ENCODE results near the gene CD276.
A peak's percentile ranks its signal among the peaks of the same experiment; 100 is the strongest.
"Not testable (repeated sequence)": the region's sequence is repeated elsewhere in the genome, so short reads cannot be mapped to it uniquely, and the experiment has no call there.

CD276 gene

DNA sequence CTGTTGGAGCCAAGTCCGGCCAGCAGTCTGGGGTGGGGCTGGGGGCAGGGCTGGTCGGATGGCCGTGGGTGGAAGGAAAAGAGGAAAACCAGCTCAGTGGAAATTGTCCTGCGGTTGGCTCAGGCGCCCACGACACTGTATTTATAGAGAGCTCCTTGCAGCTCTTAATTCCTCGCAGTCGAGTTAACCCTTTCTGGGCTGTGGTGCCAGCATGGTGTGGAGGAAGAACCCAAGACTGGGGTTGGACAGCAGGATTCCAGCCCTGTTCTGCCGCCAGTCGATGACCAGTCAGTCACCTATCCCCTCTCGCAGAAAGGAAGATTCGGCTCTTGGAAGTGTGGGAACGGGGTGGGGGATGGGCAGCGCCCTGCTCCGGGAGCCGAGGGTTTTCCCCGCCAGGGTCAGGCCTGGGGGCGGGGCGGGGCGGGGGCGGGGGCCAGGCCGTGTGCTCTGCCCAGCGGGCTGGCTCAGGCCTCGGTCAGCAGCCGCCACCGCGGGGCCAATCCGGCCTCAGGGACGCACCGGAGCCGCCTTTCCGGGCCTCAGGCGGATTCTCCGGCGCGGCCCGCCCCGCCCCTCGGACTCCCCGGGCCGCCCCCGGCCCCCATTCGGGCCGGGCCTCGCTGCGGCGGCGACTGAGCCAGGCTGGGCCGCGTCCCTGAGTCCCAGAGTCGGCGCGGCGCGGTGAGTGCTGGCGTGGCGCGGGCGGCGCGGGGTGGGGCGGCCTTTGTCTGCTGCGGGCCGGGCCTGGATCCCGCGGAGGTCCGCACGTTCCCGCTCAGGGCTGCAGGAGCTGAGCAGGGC, at the start of gene CD276:
CD276 (plus strand) TSS at position 607 of the 804 bp plus-strand sequence. CDS start 15,257 bp downstream, outside the sequence.
- no peaks in the 10 kb centered on the region for H3K9me3 Mint-ChIP-seq
- peaks cover 20% of the 10 kb centered on the region for H3K4me1 Mint-ChIP-seq (ENCODE audit: low read depth)
- no peaks in the 10 kb centered on the region for H3K36me3 Mint-ChIP-seq (ENCODE audit: low read depth)
- peaks cover 59% of the 10 kb centered on the region for H3K27me3 Mint-ChIP-seq
- peak within 1 kb of the TSS; percentile 78 for H3K4me3 Mint-ChIP-seq
- H3K27ac Mint-ChIP-seq = no peak within 1 kb of the TSS

DNA sequence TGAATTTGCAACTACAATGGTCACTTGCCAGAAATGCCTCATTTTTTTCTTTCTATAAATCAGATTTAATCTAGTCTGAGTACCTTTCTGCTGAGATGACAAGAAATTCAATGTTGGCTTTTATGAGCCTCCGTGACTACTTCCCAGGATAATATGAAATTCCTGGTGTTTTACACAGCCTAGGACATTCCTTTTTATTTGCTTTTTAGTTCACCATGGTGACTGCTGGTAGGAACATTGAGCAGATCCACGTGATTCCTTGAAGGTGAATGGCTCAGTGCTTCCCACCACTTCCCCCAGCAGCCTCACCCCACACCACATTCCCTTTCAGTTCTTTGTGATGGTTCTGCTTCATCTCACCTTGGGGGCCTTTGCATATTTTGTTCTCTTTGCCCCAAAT, 46.7 kb upstream of the CD276 start:
- Mint-ChIP-seq H3K9me3 (no peaks in the 10 kb centered on the region), H3K27ac (no peak overlapping the region)

DNA sequence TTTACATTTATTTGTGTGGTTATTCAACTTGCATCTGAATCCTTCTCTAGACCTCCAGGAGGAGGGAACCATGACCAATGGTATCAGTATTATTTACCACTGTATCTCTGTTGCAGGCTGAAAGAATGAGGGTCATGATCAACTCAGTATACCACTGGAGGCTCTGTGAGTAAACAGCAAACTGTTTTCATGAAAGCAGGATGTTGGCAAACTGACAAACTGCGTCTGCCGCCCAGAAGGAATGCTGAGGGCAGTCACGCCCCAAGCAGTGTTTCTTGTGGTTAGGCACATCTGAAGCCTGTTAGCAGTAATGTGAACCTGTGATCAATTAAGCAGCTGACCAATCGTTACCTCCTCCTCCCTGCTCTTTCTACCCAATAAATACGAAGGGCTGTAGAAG, 44.7 kb upstream of the CD276 start:
- H3K4me1 Mint-ChIP-seq (ENCODE audit: low read depth) = peaks cover 12% of the 10 kb centered on the region
- H3K36me3 Mint-ChIP-seq (ENCODE audit: low read depth); H3K4me3 Mint-ChIP-seq; H3K27ac Mint-ChIP-seq; H3K9me3 Mint-ChIP-seq: not testable (repeated sequence)
- H3K27me3 Mint-ChIP-seq = peaks cover 42% of the 10 kb centered on the region

More for the DNA sequence above, 46.7 kb upstream of the CD276 start:
- Mint-ChIP-seq H3K4me3 (no peak overlapping the region), H3K4me1 (ENCODE audit: low read depth) (peaks cover 24% of the 10 kb centered on the region), H3K27me3 (peaks cover 42% of the 10 kb centered on the region), H3K36me3 (ENCODE audit: low read depth) (no peaks in the 10 kb centered on the region)

DNA sequence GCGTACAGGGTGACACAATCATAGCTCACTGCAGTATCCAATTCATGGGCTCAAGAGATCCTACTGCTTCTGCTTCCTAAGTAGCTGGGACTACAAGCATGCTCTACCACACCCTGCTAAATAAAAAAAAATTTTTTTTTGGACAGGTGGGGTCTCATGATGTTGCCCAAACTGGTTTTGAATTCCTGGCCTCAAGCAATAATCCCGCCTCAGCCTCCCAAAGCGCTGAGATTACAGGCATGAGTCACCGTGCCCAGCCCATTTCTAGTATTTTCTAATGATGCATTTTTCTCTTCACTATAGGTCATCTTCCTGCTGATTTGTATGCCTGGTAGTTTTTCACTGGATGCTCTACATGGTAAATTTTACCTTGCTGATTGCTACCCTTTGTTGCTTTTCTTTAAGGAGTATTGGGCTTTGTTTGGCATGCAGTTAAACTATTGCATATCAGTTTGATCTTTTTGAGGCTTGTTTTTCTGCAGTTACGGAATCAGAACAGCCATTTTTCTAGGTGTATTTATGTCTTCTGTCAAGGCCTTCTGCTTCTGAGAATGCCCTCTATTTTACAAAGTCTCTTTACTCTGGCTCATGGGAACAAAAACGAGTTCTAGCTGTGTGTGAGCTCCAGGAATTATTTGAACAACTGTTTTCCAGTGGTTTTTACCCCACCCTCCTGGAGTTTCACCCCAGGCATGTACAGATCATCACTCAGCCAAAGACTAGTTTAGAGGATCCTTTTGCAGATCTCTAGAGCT, 36.7 kb upstream of the CD276 start:
- no peak overlapping the region for H3K27ac Mint-ChIP-seq
- H3K4me1 Mint-ChIP-seq (ENCODE audit: low read depth) = peaks cover 23% of the 10 kb centered on the region
- no peak overlapping the region for H3K4me3 Mint-ChIP-seq
- H3K36me3 Mint-ChIP-seq (ENCODE audit: low read depth) = no peaks in the 10 kb centered on the region
- peaks cover 7% of the 10 kb centered on the region for H3K9me3 Mint-ChIP-seq
- peaks cover 28% of the 10 kb centered on the region for H3K27me3 Mint-ChIP-seq

DNA sequence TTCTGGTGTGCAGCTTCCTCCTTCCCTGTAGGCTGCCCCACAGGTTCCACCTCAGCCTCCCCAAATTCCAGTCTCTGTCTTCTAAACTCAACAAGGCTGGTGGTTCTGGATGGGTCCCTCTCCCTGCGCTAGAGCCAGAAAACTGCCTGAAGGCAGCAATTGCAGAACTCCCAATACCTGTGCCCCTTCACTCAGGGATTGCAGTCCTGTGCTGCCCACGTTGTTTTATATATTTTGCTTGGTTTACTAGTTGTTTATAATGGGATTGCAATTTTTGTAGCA, 36.2 kb upstream of the CD276 start:
- Mint-ChIP-seq H3K27me3 (peaks cover 30% of the 10 kb centered on the region), H3K27ac (no peak overlapping the region), H3K36me3 (ENCODE audit: low read depth) (no peaks in the 10 kb centered on the region), H3K4me1 (ENCODE audit: low read depth) (peaks cover 23% of the 10 kb centered on the region), H3K9me3 (peaks cover 7% of the 10 kb centered on the region), H3K4me3 (no peak overlapping the region)

DNA sequence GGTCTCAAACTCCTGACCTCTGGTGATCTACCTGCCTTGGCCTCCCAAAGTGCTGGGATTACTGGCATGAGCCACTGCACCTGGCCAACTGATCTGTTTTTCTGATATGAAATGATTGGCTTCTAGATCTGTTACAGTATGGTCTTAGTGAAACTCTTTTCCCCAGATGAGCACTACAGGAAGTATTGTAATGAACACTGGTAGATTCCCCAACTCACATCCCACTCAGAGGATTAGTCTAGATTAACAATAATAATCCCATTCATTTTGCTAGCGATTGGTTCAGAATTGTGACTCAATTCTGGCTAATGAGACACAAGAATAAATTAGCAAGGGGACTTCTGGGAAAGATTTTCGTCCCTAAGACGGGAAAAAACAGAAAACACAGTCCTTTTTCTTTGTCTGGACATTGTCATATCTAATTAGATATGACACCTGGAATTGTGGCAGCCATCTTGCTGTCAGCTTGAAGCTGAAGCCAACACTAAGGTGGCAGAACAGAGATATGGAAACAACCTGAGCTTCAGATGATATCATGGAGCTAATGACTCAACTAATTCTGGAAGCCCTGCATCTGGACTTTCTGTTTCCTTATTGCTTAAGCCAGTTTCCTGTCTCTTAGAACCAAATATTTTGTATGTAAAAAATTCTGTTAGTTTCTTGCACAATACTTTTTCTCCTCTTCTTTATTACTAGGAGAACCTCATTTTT, 33.6 kb upstream of the CD276 start:
- peaks cover 23% of the 10 kb centered on the region for H3K4me1 Mint-ChIP-seq (ENCODE audit: low read depth)
- peak overlapping the region; percentile 42 for H3K27ac Mint-ChIP-seq
- peaks cover 41% of the 10 kb centered on the region for H3K27me3 Mint-ChIP-seq
- H3K36me3 Mint-ChIP-seq (ENCODE audit: low read depth) = no peaks in the 10 kb centered on the region
- peaks cover 7% of the 10 kb centered on the region for H3K9me3 Mint-ChIP-seq
- peak overlapping the region; percentile 5 for H3K4me3 Mint-ChIP-seq

DNA sequence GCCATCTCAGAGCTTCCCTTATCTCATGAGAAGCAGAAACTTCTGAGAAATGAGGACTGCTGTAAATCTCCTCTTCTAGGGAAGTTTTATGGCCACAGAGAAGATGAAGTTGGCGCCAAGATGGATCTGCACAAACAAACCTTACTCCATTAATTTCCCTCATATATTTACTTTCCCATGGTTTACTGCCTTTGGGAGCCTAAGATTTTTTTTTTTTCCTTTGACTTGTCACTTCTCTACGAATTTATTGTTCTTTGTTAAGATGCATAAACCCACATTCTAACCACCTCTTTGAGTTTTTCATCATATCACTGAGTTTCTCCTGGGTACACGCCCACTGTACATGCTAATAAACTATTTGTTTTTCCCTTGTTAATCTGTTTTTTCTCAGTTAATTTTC, 29.5 kb upstream of the CD276 start:
- Mint-ChIP-seq H3K4me1 (ENCODE audit: low read depth) (peaks cover 23% of the 10 kb centered on the region), H3K9me3 (peaks cover 7% of the 10 kb centered on the region), H3K27me3 (peaks cover 47% of the 10 kb centered on the region), H3K27ac (no peak overlapping the region), H3K36me3 (ENCODE audit: low read depth) (no peaks in the 10 kb centered on the region), H3K4me3 (no peak overlapping the region)

DNA sequence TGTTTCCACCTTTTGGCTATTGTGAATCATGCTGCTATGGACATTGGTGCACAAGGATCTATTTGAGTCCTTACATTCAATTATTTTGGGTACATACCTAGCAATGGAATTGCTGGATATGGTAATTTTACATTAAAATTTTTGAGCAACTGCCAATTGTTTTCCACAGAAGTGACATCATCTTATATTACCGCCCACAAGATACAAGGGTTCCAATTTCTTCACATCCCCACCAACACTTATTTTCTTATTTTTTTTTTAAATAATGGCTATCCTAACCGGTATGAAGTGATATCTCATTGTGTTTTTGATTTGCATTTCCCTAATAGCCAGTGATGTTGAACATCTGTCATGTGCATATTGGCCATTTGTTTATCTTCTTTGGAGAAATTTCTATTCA, 28.5 kb upstream of the CD276 start:
- H3K4me1 Mint-ChIP-seq (ENCODE audit: low read depth) = peaks cover 14% of the 10 kb centered on the region
- H3K36me3 Mint-ChIP-seq (ENCODE audit: low read depth) = no peaks in the 10 kb centered on the region
- no peak overlapping the region for H3K4me3 Mint-ChIP-seq
- peaks cover 53% of the 10 kb centered on the region for H3K27me3 Mint-ChIP-seq
- H3K27ac Mint-ChIP-seq = no peak overlapping the region
- H3K9me3 Mint-ChIP-seq = peaks cover 7% of the 10 kb centered on the region

DNA sequence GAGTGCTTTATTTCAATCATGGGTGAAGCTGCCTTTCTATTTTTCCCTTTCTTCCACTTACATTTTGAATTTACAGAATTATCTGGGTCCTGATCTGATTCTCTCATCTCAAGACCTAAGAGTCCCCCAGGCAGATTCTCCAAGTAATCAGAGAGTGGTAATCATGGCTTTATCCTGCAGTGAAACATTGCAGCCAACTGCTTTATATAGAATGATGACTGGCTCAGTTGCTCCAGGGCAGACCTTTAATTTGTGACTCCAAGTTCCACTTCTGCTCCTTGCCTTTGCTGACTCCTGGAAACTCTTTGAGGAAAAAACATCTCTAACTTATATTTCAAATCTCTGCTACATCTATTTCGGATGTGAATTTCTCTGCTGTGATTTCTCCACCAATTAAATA, 25.5 kb upstream of the CD276 start:
- H3K4me3 Mint-ChIP-seq = no peak overlapping the region

DNA sequence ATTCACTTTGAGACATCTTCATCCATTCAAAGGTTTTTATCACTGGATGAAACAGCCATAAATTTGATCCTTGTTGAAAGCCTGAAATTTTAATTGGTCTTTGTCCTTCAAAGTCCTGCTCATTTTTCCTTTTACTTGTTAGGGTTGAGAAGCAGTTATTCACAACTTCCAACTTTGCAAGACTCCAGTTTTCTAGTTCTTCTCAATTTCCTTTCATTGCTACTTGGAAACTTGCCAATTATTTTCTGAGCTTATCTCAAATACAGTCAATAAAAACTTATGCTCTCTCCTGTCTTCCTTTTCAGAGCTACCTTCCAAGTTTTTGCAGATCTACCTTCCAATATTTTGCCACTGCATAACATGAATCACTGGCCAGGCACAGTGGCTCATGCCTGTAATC, 23.7 kb upstream of the CD276 start:
- Mint-ChIP-seq H3K4me1 (ENCODE audit: low read depth) (no peaks in the 10 kb centered on the region), H3K36me3 (ENCODE audit: low read depth) (no peaks in the 10 kb centered on the region), H3K9me3 (no peaks in the 10 kb centered on the region), H3K27ac (no peak overlapping the region), H3K4me3 (no peak overlapping the region), H3K27me3 (peaks cover 53% of the 10 kb centered on the region)

More for the DNA sequence above, 25.5 kb upstream of the CD276 start:
- H3K9me3 Mint-ChIP-seq = no peaks in the 10 kb centered on the region
- no peaks in the 10 kb centered on the region for H3K36me3 Mint-ChIP-seq (ENCODE audit: low read depth)
- H3K4me1 Mint-ChIP-seq (ENCODE audit: low read depth) = no peaks in the 10 kb centered on the region
- no peak overlapping the region for H3K27ac Mint-ChIP-seq
- peaks cover 59% of the 10 kb centered on the region for H3K27me3 Mint-ChIP-seq

DNA sequence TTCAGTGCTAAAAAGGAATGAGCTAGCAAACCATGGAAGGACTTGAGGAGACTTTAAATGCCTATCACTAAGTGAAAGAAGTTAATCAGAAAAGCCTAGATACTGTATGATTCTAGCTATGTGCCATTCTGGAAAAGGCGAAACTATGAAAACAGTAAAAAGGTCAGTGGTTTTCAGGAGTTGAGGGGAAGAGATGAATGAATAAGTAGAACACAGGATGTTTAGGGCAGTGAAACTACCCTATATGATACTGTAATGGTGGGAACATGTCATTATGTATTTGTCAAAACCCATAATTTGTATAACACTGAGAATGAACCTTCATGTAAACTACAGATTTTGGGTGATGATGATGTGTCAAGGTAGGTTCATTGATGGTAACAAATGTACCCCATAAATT, 9.6 kb upstream of the CD276 start:
- peaks cover 41% of the 10 kb centered on the region for H3K27me3 Mint-ChIP-seq
- no peak overlapping the region for H3K27ac Mint-ChIP-seq
- no peak overlapping the region for H3K4me3 Mint-ChIP-seq
- no peaks in the 10 kb centered on the region for H3K36me3 Mint-ChIP-seq (ENCODE audit: low read depth)
- no peaks in the 10 kb centered on the region for H3K9me3 Mint-ChIP-seq
- no peaks in the 10 kb centered on the region for H3K4me1 Mint-ChIP-seq (ENCODE audit: low read depth)

DNA sequence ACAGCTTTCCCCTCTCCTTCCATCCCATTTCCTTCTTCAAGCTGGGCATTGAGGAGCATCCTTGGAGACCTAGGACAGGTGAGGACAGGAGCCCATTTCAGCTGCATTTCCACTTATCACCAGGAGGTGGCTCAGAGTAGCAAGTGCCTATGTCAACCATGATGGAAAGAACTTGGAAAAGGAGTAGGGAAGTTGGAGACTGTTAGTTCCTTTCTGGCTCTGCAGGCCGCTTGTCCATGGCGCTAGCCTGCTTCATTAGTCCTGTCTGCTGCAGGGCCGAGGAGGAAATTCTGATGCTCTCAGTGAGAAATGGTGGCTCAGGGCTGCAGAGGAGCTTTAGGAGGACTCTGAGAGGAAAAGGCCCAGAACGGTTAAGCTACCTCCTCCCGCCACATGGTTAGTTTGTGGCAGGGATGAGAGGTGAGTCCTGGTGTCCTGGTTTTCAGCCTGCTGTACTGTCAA, 7.0 kb upstream of the CD276 start:
- Mint-ChIP-seq H3K9me3 (no peaks in the 10 kb centered on the region), H3K4me1 (ENCODE audit: low read depth) (peaks cover 10% of the 10 kb centered on the region), H3K36me3 (ENCODE audit: low read depth) (no peaks in the 10 kb centered on the region), H3K27me3 (peaks cover 34% of the 10 kb centered on the region), H3K27ac (no peak overlapping the region), H3K4me3 (no peak overlapping the region)

DNA sequence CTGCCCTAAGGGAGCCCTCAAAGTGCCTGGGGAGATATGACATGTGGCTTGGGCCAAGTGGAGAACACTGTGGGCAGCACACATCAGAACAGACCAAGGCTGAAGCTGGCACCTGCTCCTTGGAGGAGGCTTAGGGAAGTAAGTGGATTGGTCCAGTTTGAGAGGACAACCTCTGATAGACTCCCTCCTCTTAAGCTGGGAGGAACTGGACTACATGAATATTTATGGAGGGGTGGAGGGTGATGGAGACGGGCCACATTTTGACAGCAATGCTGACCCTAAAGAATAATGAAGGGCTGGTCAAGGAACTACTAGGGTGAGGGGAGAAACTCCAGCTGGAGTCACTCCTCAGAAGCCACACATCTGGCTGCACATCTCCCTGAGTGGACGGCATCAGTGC, 6.5 kb upstream of the CD276 start:
- Mint-ChIP-seq H3K9me3 (no peaks in the 10 kb centered on the region), H3K4me3 (no peak overlapping the region), H3K36me3 (ENCODE audit: low read depth) (no peaks in the 10 kb centered on the region), H3K27ac (no peak overlapping the region), H3K4me1 (ENCODE audit: low read depth) (peaks cover 10% of the 10 kb centered on the region), H3K27me3 (peaks cover 34% of the 10 kb centered on the region)

DNA sequence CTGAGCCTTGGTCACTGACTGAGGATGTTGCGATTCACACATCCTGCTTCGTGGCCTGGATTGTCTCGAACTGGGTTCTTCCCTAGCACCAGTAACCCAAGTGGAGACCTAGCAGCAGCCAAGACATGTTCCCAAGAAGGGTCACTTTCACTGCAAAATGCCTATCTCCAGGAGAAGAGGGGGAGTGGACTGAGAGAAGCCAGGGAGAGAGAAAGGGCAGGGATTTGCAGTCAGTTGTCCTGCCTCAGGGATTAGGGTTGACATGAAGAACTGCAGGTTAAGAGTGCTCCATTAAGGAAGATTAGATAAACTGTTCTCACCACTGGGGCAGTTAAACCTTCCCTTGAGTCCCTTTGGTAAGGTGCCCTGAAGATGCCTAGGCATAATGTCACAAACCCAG, 5.7 kb upstream of the CD276 start:
- no peaks in the 10 kb centered on the region for H3K9me3 Mint-ChIP-seq
- peaks cover 15% of the 10 kb centered on the region for H3K4me1 Mint-ChIP-seq (ENCODE audit: low read depth)
- H3K27ac Mint-ChIP-seq = no peak overlapping the region
- no peaks in the 10 kb centered on the region for H3K36me3 Mint-ChIP-seq (ENCODE audit: low read depth)
- no peak overlapping the region for H3K4me3 Mint-ChIP-seq
- H3K27me3 Mint-ChIP-seq = peaks cover 34% of the 10 kb centered on the region

DNA sequence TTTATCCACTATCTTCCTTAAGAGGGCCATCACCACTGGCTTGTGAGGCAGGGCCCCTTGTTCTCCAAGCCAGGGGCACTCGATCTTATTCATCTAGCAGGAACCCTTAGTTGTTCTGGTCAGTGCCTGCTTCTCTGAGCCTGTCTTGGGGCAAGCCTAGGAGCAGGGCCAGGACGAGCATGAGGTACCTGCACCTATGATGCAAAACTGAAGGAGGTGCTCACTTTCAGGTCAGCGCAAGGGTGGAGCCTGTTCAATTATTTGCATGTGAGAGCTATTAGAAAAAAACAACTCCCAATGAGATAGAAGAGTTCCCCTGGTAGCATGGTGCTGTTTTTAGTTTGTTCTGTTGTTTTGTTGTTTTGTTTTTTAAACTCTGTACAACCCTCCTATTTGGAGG, 5.0 kb upstream of the CD276 start:
- Mint-ChIP-seq H3K36me3 (ENCODE audit: low read depth) (no peaks in the 10 kb centered on the region), H3K9me3 (no peaks in the 10 kb centered on the region), H3K27ac (no peak overlapping the region), H3K27me3 (peaks cover 32% of the 10 kb centered on the region), H3K4me1 (ENCODE audit: low read depth) (peaks cover 20% of the 10 kb centered on the region), H3K4me3 (no peak overlapping the region)
